Stimulated activated naive B cell treated with anti-CD40 and anti-IgM and Interleukin-4, amounts not matched to agents 10 μg/mL and 1 μg/mL and 100 μg/mL, for 72 hours (primary cell): ENCODE data around the gene PNPLA7.
"Not testable (repeated sequence)": the region's sequence is repeated elsewhere in the genome, so short reads cannot be mapped to it uniquely, and the experiment has no call there.

ENCODE experiments used
- ATAC-seq, 2 donors: fragments of 150-1000 bp; cut with Tn5 transposase; replicated peaks; 2 replicates each; pipeline ENCODE4 v1.10.0; 2021; ENCODE audit warnings: moderate library complexity in 1 of 2
- DNase-seq: peaks from one replicate; pipeline ENCODE4 v3.0.0; 2021
- H3K27ac Mint-ChIP-seq: one replicate; pipeline ENCODE4 v1.8.0; 2022; ENCODE audit warnings: mild to moderate bottlenecking, mixed read lengths
- H3K27me3 Mint-ChIP-seq, 2 donors: one replicate each; pipeline ENCODE4 v1.8.0; 2022; ENCODE audit warnings: mixed read lengths in 2 of 2
- H3K36me3 Mint-ChIP-seq, 2 donors: one replicate each; pipeline ENCODE4 v1.8.0; 2022; ENCODE audit warnings: mixed read lengths in 2 of 2, mild to moderate bottlenecking in 1 of 2
- H3K4me1 Mint-ChIP-seq, 2 donors: one replicate each; pipeline ENCODE4 v1.8.0; 2022; ENCODE audit warnings: mixed read lengths in 2 of 2, mild to moderate bottlenecking in 1 of 2
- H3K4me3 Mint-ChIP-seq, 2 donors: one replicate each; pipeline ENCODE4 v1.8.0; 2022; ENCODE audit warnings: mild to moderate bottlenecking in 2 of 2, mixed read lengths in 2 of 2, moderate library complexity in 1 of 2
- H3K9me3 Mint-ChIP-seq, 2 donors: one replicate each; pipeline ENCODE4 v1.8.0; 2022; ENCODE audit warnings: mixed read lengths in 2 of 2, mild to moderate bottlenecking in 1 of 2

PNPLA7 gene

DNA sequence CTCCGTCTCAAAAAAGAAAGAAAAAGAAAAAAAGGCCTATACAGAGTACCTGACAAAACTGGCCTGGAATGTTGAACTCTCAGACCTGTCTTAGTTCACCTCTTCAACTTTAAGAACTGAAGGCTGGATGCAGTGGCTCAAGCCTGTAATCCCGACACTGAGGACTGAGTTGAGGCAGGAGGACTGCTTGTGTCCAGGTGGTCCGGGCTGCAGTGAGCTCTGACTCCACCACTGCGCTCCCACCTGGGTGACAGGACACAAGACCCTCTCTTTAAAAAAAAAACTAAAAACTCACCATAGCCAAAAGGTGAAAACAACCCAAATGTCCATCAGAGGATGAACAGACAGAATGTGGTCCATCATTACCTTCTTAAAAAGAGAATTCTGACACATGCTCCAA lies 7.9 kb upstream of the PNPLA7 start:
- Mint-ChIP-seq H3K36me3 (peaks cover 43 to 61% of the 10 kb centered on the region in 2 donors), H3K27me3 (no peaks in the 10 kb centered on the region), H3K27ac (no peak overlapping the region), H3K4me1 (no peaks in the 10 kb centered on the region), H3K4me3 (no peak overlapping the region), H3K9me3 (no peaks in the 10 kb centered on the region)
- ATAC-seq (no peak), DNase-seq (no peak)

DNA sequence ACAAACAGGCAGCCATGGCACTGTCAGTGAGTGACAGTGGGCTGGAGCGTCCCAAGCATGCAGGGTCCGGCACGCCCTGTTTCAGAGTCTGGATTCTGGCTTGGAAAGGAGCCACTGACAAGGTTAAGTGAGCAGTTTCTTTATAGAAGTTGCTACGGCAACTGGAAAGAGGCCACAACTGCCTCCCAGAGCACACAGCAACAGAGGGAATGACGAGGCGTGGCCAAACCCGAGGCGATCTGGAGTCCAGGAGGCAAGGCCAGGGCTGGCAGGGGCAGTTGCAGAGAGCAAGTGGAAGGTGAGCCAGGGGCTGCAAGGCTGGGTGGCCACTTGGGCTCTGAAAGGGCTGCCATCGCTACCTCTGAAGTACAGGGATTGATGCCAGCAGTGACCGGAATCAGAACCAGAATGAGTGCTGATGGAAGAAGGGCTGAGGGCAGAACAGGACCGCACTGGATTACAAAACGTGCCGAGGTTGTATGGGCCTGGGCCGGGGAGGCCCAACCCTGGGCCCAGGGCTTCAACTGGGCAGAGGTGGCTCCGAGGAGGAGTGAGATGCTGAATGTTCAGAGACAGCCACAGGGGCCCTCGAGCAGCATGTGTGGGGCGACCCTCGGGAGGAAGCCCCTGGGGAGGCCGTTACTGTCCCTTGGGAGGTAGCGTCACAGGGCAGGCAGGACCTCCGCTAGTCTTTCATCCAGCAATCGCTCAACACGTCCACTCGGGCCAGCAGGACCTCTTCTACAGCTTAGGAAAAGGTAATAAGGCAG lies 6.1 kb upstream of the PNPLA7 start:
- peaks cover 37 to 52% of the 10 kb centered on the region in 2 donors for H3K36me3 Mint-ChIP-seq
- DNase-seq, result no peak
- no peaks in the 10 kb centered on the region for H3K27me3 Mint-ChIP-seq
- no peak for ATAC-seq
- H3K9me3 Mint-ChIP-seq, result no peaks in the 10 kb centered on the region
- H3K27ac Mint-ChIP-seq, result peak overlapping the region; percentile 62
- no peak overlapping the region for H3K4me3 Mint-ChIP-seq
- peaks cover 3 to 9% of the 10 kb centered on the region in 2 donors for H3K4me1 Mint-ChIP-seq

DNA sequence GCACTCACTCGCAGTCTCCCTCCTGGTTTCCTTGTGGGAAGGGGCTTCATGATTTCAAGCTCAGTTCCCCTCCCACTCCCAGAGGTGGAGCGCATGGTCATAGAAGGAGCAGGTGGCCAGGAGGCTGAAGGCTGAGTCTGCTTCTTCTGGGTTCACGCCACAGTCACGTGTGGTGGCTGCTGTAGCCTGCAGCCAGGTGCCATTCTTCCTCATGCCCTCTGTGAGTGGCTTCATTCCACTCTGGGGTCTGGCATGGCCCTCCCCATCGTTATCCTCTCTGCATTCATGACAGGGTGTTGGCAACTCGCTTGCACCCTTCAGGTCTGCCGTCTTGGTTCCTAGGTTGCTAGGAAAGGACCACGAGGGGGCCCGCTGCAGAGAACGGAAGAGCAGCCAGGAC lies 5.0 kb upstream of the PNPLA7 start:
- H3K4me3 Mint-ChIP-seq, result no peak overlapping the region
- peaks cover 5 to 13% of the 10 kb centered on the region in 2 donors for H3K4me1 Mint-ChIP-seq
- DNase-seq (no peak), ATAC-seq (no peak)
- H3K36me3 Mint-ChIP-seq, result peaks cover 35 to 47% of the 10 kb centered on the region in 2 donors
- H3K27me3 Mint-ChIP-seq, result no peaks in the 10 kb centered on the region
- peak overlapping the region; percentile 11 for H3K27ac Mint-ChIP-seq
- no peaks in the 10 kb centered on the region for H3K9me3 Mint-ChIP-seq

DNA sequence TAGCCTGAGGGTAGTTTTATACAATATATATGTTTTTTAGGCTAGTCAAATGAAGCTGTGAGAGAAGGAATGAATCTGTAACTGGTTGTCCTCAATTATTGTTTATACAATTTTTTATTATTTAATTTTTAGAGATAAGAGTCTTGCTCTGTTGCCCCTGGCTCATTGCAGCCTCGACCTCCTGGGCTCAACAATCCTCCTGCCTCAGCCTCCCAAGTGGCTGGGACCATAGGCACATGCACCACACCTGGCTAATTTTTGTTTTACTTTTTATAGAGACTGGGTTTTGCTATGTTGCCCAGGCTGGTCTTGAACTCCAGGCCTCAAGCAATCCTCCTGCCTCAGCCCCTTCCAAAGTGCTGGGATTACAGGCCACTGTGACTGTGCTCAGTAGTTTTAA lies 4.1 kb upstream of the PNPLA7 start:
- Mint-ChIP-seq H3K4me1 (peaks cover 12 to 21% of the 10 kb centered on the region in 2 donors), H3K27me3 (no peaks in the 10 kb centered on the region), H3K27ac (no peak overlapping the region), H3K9me3 (no peaks in the 10 kb centered on the region), H3K36me3 (peaks cover 31 to 39% of the 10 kb centered on the region in 2 donors), H3K4me3 (no peak overlapping the region)
- ATAC-seq (no peak), DNase-seq (no peak)

DNA sequence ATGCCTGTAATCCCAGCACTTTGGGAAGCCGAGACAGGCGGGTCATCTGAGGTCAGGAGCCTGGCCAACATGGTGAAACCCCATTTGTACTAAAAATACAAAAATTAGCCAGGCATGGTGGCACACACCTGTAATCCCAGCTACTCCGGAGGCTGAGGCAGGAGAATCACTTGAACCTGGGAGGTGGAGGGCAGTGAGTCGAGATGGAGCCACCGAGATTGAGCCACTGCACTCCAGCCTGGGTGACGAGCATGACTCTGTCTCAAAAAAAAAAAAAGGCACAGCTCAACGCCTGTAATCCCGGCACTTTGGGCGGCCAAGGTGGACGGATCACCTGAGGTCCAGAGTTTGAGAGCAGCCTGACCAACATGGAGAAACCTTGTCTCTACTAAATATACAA lies 3.5 kb upstream of the PNPLA7 start:
- peaks cover 15 to 28% of the 10 kb centered on the region in 2 donors for H3K4me1 Mint-ChIP-seq
- peaks cover 31 to 38% of the 10 kb centered on the region in 2 donors for H3K36me3 Mint-ChIP-seq
- H3K9me3 Mint-ChIP-seq, H3K27ac Mint-ChIP-seq, H3K27me3 Mint-ChIP-seq, ATAC-seq, H3K4me3 Mint-ChIP-seq, DNase-seq: not testable (repeated sequence)

DNA sequence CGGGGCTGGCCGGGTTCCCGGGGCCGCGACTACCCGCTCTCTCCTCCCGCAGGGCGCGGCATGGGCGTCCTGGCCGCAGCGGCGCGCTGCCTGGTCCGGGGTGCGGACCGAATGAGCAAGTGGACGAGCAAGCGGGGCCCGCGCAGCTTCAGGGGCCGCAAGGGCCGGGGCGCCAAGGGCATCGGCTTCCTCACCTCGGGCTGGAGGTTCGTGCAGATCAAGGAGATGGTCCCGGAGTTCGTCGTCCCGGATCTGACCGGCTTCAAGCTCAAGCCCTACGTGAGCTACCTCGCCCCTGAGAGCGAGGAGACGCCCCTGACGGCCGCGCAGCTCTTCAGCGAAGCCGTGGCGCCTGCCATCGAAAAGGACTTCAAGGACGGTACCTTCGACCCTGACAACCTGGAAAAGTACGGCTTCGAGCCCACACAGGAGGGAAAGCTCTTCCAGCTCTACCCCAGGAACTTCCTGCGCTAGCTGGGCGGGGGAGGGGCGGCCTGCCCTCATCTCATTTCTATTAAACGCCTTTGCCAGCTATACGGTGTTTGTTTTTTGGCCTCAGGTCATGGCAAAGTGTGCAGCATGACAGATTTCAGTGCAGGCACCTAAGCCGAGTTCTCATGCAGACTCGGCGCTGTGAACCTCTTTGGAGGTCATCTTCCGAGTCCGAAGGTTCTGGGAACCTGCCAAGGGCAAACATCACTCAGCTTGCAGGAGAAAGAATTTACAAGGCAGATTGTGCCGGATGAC lies 2.0 kb upstream of the PNPLA7 start:
- no peaks in the 10 kb centered on the region for H3K9me3 Mint-ChIP-seq
- peaks cover 20 to 41% of the 10 kb centered on the region in 2 donors for H3K4me1 Mint-ChIP-seq
- DNase-seq, result no peak
- H3K36me3 Mint-ChIP-seq, result peaks cover 24 to 32% of the 10 kb centered on the region in 2 donors
- H3K4me3 Mint-ChIP-seq, result peak overlapping the region; percentile 88
- H3K27ac Mint-ChIP-seq, result peak overlapping the region; percentile 91
- H3K27me3 Mint-ChIP-seq, result no peaks in the 10 kb centered on the region
- peak; percentile 21 to 27 for ATAC-seq

DNA sequence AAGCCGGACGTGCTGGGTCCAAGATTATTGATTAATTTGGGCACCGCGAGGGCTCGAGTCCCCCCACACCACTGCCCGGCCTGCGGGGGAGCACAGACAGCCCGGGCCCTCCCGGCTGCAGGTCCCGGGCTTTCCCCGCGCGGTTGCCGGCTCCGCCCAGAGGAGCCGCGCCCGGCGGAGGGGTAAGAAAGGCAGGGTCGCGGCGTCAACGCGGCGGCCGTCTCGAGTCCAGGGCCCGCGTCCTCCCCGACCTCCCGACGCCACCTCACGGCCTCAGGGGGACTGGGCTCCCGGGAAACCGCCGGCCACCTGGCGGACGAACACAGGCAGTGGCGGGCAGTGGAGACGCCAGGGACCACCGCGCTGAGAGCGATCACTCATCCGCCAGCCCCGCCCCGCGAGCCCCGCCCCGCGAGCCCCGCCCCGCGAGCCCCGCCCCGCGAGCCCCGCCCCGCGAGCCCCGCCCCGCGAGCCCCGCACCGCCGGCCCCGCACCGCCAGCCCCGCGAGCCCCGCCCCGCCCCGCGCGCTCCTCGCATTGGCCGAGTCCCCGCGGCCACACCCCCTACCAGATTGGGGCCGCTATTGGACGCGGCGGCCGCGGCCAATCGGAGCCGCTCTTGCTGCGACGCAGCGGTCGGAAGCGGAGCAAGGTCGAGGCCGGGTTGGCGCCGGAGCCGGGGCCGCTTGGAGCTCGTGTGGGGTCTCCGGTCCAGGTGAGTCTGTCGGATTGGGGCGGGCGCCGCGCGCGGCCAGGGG lies 1.2 kb upstream of the PNPLA7 start, which contains the start of gene MRPL41:
MRPL41 (plus strand) TSS at position 616 of the 758 bp plus-strand sequence. CDS start 203 bp downstream, outside the sequence.
- peak within 1 kb of the TSS; percentile 91 for H3K27ac Mint-ChIP-seq
- ATAC-seq, result peak; percentile 88 to 90
- peak within 1 kb of the TSS; percentile 88 for H3K4me3 Mint-ChIP-seq
- H3K9me3 Mint-ChIP-seq, result no peaks in the 10 kb centered on the region
- H3K27me3 Mint-ChIP-seq, result no peaks in the 10 kb centered on the region
- H3K36me3 Mint-ChIP-seq, result peaks cover 19 to 29% of the 10 kb centered on the region in 2 donors
- H3K4me1 Mint-ChIP-seq, result peaks cover 25 to 48% of the 10 kb centered on the region in 2 donors
- peak; percentile 75 for DNase-seq

DNA sequence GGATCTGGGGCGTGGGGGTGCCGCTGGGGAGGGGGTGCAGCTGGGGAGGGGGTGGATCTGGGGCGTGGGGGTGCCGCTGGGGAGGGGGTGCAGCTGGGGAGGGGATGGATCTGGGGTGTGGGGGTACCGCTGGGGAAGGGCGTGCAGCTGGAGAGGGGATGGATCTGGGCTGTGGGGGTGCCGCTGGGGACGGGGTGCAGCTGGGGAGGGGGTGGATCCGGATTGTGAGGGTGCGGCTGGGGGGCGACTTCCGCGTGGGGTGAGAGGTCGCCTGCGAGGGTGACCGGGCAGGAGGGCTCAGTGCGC lies 709 bp upstream of the PNPLA7 start:
- not testable (repeated sequence) for H3K9me3 Mint-ChIP-seq, DNase-seq, H3K27ac Mint-ChIP-seq, H3K27me3 Mint-ChIP-seq
- Mint-ChIP-seq H3K4me1 (peaks cover 30 to 54% of the 10 kb centered on the region in 2 donors), H3K4me3 (peak overlapping the region; percentile 74 to 88), H3K36me3 (peaks cover 14 to 23% of the 10 kb centered on the region in 2 donors)
- peak in 1 of 2 donors; percentile 1 for ATAC-seq

DNA sequence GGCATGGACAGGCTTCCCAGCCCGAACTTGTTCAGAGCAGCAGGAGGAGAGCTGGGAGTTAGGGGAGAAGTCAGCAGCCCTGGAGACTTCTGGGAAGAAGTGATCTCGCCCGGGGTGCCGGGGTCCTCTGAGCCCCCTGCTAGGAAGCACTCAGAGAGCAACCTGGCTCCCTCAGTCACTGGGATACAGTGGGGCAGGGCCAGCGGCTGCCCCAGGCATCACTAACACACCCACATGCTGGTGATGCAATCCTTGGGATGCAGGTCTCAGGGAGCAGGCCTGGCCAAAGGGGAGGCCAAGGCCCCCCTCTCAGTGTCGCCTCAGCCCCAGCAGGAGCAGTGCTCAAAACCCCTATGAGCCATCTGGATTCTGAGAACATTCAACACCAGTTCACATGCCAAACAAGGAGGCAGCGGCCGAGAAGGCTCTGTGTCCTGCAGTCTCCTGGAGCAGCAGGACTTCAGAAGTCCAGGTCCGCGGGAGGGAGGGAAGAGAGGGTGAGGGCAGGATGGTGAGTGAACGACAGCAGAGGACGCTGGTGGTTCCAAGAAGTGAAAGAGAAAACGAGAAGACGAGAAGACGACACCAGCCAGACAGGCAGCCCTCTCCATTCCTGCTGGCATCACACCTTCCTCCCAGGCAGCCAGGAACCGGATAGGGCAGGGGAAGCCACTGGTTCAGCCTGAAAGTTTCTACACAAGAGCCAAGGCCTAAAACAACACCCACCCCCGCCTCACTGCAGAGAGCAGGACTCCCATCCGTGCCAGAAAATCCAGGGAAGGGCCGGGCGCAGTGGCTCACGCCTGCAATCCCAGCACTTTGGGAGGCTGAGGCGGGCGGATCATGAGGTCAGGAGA lies 2.3 kb downstream of the PNPLA7 start:
- Mint-ChIP-seq H3K4me3 (peak overlapping the region in 1 of 2 donors; percentile 35), H3K36me3 (peaks cover 5 to 9% of the 10 kb centered on the region in 2 donors), H3K27me3 (no peaks in the 10 kb centered on the region), H3K4me1 (peaks cover 40 to 57% of the 10 kb centered on the region in 2 donors), H3K27ac (peak overlapping the region; percentile 85), H3K9me3 (no peaks in the 10 kb centered on the region)
- DNase-seq (no peak), ATAC-seq (no peak)

DNA sequence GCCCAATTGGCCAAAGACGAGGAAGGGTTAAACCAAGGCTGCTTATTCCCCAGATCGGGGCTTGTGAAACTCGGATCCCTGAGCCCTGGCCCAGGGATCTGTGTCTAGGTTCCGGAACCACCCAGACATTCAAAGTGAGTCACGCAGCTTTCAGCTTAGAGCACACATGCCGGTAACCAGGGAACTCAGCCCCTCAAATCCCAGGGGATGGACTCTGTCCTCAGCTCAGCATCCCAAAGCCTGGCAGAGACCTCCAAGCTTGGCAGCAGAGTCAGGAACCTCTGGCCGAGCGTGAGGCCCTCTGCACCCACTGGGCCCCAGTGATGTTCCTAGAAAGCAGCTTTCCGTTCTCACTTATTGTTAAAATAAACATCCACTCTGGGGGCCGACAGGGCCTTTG lies 5.1 kb downstream of the PNPLA7 start:
- peaks cover 2 to 3% of the 10 kb centered on the region in 2 donors for H3K36me3 Mint-ChIP-seq
- ATAC-seq (no peak), DNase-seq (no peak)
- no peak overlapping the region for H3K4me3 Mint-ChIP-seq
- peaks cover 35 to 44% of the 10 kb centered on the region in 2 donors for H3K4me1 Mint-ChIP-seq
- H3K27ac Mint-ChIP-seq, result no peak overlapping the region
- no peaks in the 10 kb centered on the region for H3K27me3 Mint-ChIP-seq
- H3K9me3 Mint-ChIP-seq, result no peaks in the 10 kb centered on the region

DNA sequence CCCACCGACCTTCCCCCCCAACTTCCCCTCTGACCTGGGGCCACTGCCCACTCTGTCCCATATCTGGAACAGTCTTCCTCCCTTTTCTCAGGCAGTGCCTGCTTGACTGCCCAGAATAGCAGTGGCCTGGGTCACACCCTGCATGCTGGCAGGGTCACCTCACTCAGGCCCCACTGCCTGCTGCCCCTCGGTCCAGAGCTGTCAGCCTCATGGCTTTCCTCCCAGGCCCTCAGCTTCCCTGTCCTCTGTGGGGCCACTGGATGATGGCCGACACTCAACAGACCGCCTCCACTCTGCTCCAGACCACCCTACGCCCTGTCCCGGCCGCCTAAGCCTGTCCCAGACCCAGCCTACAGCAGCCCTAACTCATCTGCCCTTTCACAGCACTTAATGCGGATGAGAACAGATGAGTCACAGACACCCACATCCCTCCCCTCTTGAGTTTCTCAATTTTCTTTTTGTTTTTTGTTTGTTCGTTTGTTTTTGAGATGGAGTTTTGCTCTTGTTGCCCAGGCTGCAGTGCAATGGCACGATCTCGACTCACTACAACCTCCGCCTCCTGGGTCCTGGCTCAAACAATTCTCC lies 5.9 kb downstream of the PNPLA7 start:
- H3K4me1 Mint-ChIP-seq, result peaks cover 29 to 35% of the 10 kb centered on the region in 2 donors
- H3K9me3 Mint-ChIP-seq, result no peaks in the 10 kb centered on the region
- peaks cover 2 to 3% of the 10 kb centered on the region in 2 donors for H3K36me3 Mint-ChIP-seq
- ATAC-seq, result no peak
- no peak overlapping the region for H3K4me3 Mint-ChIP-seq
- DNase-seq, result no peak
- H3K27ac Mint-ChIP-seq, result peak overlapping the region; percentile 83
- no peaks in the 10 kb centered on the region for H3K27me3 Mint-ChIP-seq

DNA sequence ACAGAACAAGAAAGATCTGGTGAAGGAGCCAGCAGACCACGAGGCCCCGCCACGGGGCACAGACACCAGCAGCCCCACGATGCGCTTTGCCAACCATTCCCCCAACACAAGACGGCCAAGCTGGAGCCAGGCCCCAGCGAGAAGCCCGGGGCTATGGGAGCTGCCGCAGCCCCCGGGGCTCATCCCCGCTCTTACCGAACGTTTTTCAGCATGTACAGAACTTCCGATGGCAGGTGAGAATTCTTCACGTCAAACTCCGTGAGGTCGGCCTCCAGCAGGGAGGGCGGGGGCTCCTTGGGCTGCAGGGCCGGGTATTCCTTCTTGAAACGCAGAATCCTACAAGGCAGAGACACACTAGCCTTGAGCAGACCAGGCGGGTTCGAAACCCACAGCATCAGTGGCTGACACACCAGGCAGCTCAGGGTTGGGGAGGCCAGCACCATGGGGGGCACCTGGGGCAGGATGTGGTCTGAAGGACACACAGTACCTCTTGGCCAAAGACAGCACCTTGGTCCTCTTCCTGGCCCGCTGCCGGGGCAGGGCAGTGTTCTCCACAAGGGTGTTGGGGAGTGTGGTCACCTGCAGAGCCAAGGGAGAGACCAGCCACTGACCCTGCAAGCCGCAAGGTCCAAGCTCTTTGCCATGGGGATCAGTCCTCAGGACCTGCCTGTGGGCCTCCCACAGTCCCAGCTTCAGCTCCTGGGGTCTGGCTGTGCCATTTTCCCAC lies 6.8 kb downstream of the PNPLA7 start:
- no peak overlapping the region for H3K4me3 Mint-ChIP-seq
- peaks cover 25 to 27% of the 10 kb centered on the region in 2 donors for H3K4me1 Mint-ChIP-seq
- H3K9me3 Mint-ChIP-seq, result no peaks in the 10 kb centered on the region
- DNase-seq (no peak), ATAC-seq (no peak)
- no peak overlapping the region for H3K27ac Mint-ChIP-seq
- no peaks in the 10 kb centered on the region for H3K27me3 Mint-ChIP-seq
- H3K36me3 Mint-ChIP-seq, result peaks cover 2 to 3% of the 10 kb centered on the region in 2 donors

DNA sequence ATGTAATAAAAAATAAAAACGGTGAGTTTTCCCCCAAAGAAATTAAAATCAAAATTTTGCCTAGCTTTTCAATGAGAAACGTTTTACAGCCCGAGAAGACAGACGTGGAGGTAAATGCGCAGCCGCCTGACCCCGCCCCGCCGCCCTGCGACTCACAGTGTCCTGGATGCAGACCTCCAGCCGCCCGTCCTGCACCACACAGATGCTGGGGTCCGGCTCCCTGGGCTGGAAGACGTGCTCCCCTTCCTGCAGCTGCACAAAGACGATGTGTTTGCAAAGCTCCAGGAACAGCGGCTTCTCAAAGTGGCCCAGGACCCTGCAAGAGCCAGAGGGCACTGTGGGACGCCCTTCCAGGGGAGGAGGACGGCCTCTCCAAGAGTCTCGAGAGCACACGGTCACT lies 7.7 kb downstream of the PNPLA7 start:
- Mint-ChIP-seq H3K27ac (no peak overlapping the region), H3K4me3 (no peak overlapping the region), H3K36me3 (peaks cover 3 to 8% of the 10 kb centered on the region in 2 donors), H3K9me3 (peaks cover 0 to 1% of the 10 kb centered on the region in 2 donors), H3K4me1 (peaks cover 22 to 25% of the 10 kb centered on the region in 2 donors), H3K27me3 (no peaks in the 10 kb centered on the region)
- DNase-seq (no peak), ATAC-seq (no peak)
